IMR-90 (cell line): ENCODE measurements around the gene PTPRN2. TPM values are rescaled to one million over a fixed set of nuclear protein-coding genes. Genes with fewer than 3 reads are reported as not detected.

ENCODE experiments used
- ATAC-seq: fragments of 200-7000 bp; cut with Tn5 transposase; 2 replicates; pipeline ENCODE4 v1.9.1; 2020; ENCODE audit warnings: low read depth, mild to moderate bottlenecking, moderate library complexity
- BruUV-seq: library from RNA; stranded (reverse); fragments of 400-500 nt; replicated peaks from 2 replicates; lab custom pipeline; 2021; lab: Mats Ljungman, UMichigan
- CTCF ChIA-PET: fragments of 300-600 bp; formaldehyde crosslinking; extraction: SDS; loops from one replicate; lab custom pipeline; 2021; ENCODE audit warnings: antibody characterized with exemption; lab: Yijun Ruan, JAX
- POLR2A ChIA-PET: fragments of 300-600 bp; sonication (Branson Sonifier 250); formaldehyde crosslinking; loops from one replicate; lab custom pipeline; 2022; ENCODE audit warnings: antibody characterized with exemption; ENCODE audit not compliant: unreplicated experiment; lab: Charles Lee
- DNase-seq: peaks from one replicate; pipeline ENCODE4 v3.0.0; 2013
- H2AFZ ChIP-seq: replicated peaks from 2 replicates; pipeline ENCODE3; 2013; ENCODE audit warnings: low read length, mild to moderate bottlenecking; ENCODE audit not compliant: poor library complexity
- H2AK5ac ChIP-seq: 2 replicates; pipeline ENCODE4 v1.6.1; 2013; ENCODE audit warnings: low read depth, low read length, inconsistent platforms
- H2AK9ac ChIP-seq: replicated peaks from 2 replicates; pipeline ENCODE3; 2013; ENCODE audit warnings: mild to moderate bottlenecking, low read depth, low read length, moderate library complexity; ENCODE audit not compliant: poor library complexity
- H2BK120ac ChIP-seq: 2 replicates; pipeline ENCODE4 v1.6.1; 2013; ENCODE audit warnings: low read depth, low read length, inconsistent platforms
- H2BK15ac ChIP-seq: 3 replicates; pipeline ENCODE4 v1.6.1; 2013; ENCODE audit warnings: low read depth, low read length, inconsistent platforms
- H2BK20ac ChIP-seq: 2 replicates; pipeline ENCODE4 v1.6.1; 2013; ENCODE audit warnings: low read depth, mild to moderate bottlenecking, inconsistent platforms, low read length, moderate library complexity
- H2BK5ac ChIP-seq: 2 replicates; pipeline ENCODE4 v1.6.1; 2013; ENCODE audit warnings: mild to moderate bottlenecking, low read depth, low read length, inconsistent platforms; ENCODE audit not compliant: poor library complexity, severe bottlenecking
- H3K14ac ChIP-seq: replicated peaks from 2 replicates; pipeline ENCODE4 v1.6.1; 2013; ENCODE audit warnings: low read depth, low read length, inconsistent platforms
- H3K18ac ChIP-seq: 2 replicates; pipeline ENCODE4 v1.6.1; 2013; ENCODE audit warnings: low read depth, low read length, control low read depth
- H3K23ac ChIP-seq: 2 replicates; pipeline ENCODE4 v1.6.1; 2013; ENCODE audit warnings: low read depth, low read length, inconsistent platforms
- H3K27ac ChIP-seq: 2 replicates; pipeline ENCODE4 v1.5.1; 2013; ENCODE audit warnings: mild to moderate bottlenecking, control low read depth, low read length; ENCODE audit not compliant: insufficient read depth
- H3K27me3 ChIP-seq: 2 replicates; pipeline ENCODE4 v1.6.1; 2013; ENCODE audit warnings: low read length; ENCODE audit not compliant: control insufficient read depth, insufficient read depth
- H3K36me3 ChIP-seq: 2 replicates; pipeline ENCODE4 v1.6.1; 2013; ENCODE audit warnings: low read length, mixed read lengths; ENCODE audit not compliant: control insufficient read depth, insufficient read depth
- H3K4ac ChIP-seq: 2 replicates; pipeline ENCODE4 v1.6.1; 2013; ENCODE audit warnings: low read depth, low read length, inconsistent platforms
- H3K4me1 ChIP-seq: 2 replicates; pipeline ENCODE4 v1.6.1; 2013; ENCODE audit warnings: low read length, mixed read lengths; ENCODE audit not compliant: control insufficient read depth, insufficient read depth
- H3K4me2 ChIP-seq: 2 replicates; pipeline ENCODE4 v1.6.1; 2013; ENCODE audit warnings: low read depth, mild to moderate bottlenecking, control low read depth, low read length, moderate library complexity
- H3K4me3 ChIP-seq: 2 replicates; pipeline ENCODE4 v1.5.1; 2013; ENCODE audit warnings: low read depth, mild to moderate bottlenecking, control low read depth, low read length, moderate library complexity; ENCODE audit not compliant: insufficient read depth
- H3K56ac ChIP-seq: 2 replicates; pipeline ENCODE4 v1.6.1; 2013; ENCODE audit warnings: low read length, inconsistent platforms; ENCODE audit not compliant: insufficient read depth; ENCODE audit errors: extremely low read depth
- H3K79me1 ChIP-seq, 2 experiments: 2 replicates each; pipeline ENCODE4 v1.6.1; 2013; ENCODE audit warnings: low read length in 2 of 2, inconsistent platforms in 1 of 2, low read depth in 1 of 2
- H3K9ac ChIP-seq: 2 replicates; pipeline ENCODE4 v1.6.1; 2013; ENCODE audit warnings: low read depth, low read length, control low read depth
- H3K9me1 ChIP-seq: 2 replicates; pipeline ENCODE4 v1.6.1; 2013; ENCODE audit warnings: low read length, inconsistent platforms; ENCODE audit not compliant: insufficient read depth
- H3K9me3 ChIP-seq: 2 replicates; pipeline ENCODE4 v1.6.1; 2013; ENCODE audit warnings: low read length; ENCODE audit not compliant: control insufficient read depth, insufficient read depth
- H4K20me1 ChIP-seq: 2 replicates; pipeline ENCODE4 v1.6.1; 2013; ENCODE audit warnings: low read length, inconsistent platforms; ENCODE audit not compliant: insufficient read depth
- H4K5ac ChIP-seq: 2 replicates; pipeline ENCODE4 v1.6.1; 2013; ENCODE audit warnings: mild to moderate bottlenecking, low read depth, low read length, control low read depth
- H4K8ac ChIP-seq, 2 experiments: 2 replicates each; pipeline ENCODE4 v1.6.1; 2013; ENCODE audit warnings: low read depth in 2 of 2, low read length in 2 of 2, control low read depth in 1 of 2, inconsistent platforms in 1 of 2
- H4K91ac ChIP-seq: 2 replicates; pipeline ENCODE4 v1.6.1; 2013; ENCODE audit warnings: low read depth, low read length, inconsistent platforms; ENCODE audit not compliant: insufficient read depth
- BHLHE40 ChIP-seq: fragments of 150-350 bp; IDR thresholded peaks from 2 replicates; pipeline ENCODE4 v1.6.1; 2016; ENCODE audit warnings: mild to moderate bottlenecking, low read depth, low read length
- CHD1 ChIP-seq: IDR thresholded peaks from 2 replicates; pipeline ENCODE4 v1.6.1; 2012; ENCODE audit warnings: low read depth, low read length, improper control_type of control experiment
- MAFK ChIP-seq: IDR thresholded peaks from 2 replicates; pipeline ENCODE4 v1.6.1; 2012; ENCODE audit warnings: low read depth, low read length, improper control_type of control experiment
- MAZ ChIP-seq: IDR thresholded peaks from 2 replicates; pipeline ENCODE4 v1.6.1; 2012; ENCODE audit warnings: low read depth, mild to moderate bottlenecking, low read length, improper control_type of control experiment, moderate library complexity, borderline replicate concordance
- RAD21 ChIP-seq: IDR thresholded peaks from 2 replicates; pipeline ENCODE4 v1.6.1; 2012; ENCODE audit warnings: low read length, improper control_type of control experiment
- RFX5 ChIP-seq: IDR thresholded peaks from 2 replicates; pipeline ENCODE4 v1.8.0; 2012; ENCODE audit warnings: low read depth, mild to moderate bottlenecking, low read length, moderate library complexity
- SMC3 ChIP-seq: fragments of 150-350 bp; IDR thresholded peaks from 2 replicates; pipeline ENCODE4 v1.6.1; 2016; ENCODE audit warnings: low read depth, mild to moderate bottlenecking, antibody characterized with exemption, low read length, moderate library complexity
- WGBS, 2 experiments: methylation state at CpG; one replicate each; pipeline versions ENCODE4 v1.1.5 to v1.1.7; 2013; ENCODE audit warnings: missing lambda C conversion rate in 2 of 2; ENCODE audit not compliant: insufficient read length in 1 of 2; ENCODE audit errors: extremely low coverage in 2 of 2; 5-methylcytosine and 5-hydroxymethylcytosine counted together
- dilution Hi-C: fragments of 300-500 bp; cut with HindIII; formaldehyde crosslinking; loops from one replicate; pipeline ENCODE4 v1.14.3; 2018; ENCODE audit warnings: low sequenced_read_pairs; ENCODE audit not compliant: unreplicated experiment
- in situ Hi-C: fragments of 300-500 bp; cut with MboI; formaldehyde crosslinking; loops from 3 replicates; pipeline ENCODE4 v1.14.3; 2019; ENCODE audit warnings: low sequenced_read_pairs, inconsistent platforms, mixed read lengths
- intact Hi-C: fragments of 100-400 bp; cut with micrococcal nuclease; formaldehyde crosslinking; loops from 2 replicates; pipeline ENCODE4 v1.10.0; 2022
- polyA plus RNA-seq, 3 experiments: library from polyadenylated mRNA; depleted of rRNA; stranded (reverse); fragments of >200 nt; gene quantifications; 2 replicates each; pipeline ENCODE4 v1.2.3, GENCODE V29; 2012; ENCODE audit warnings: low replicate concordance in 1 of 3
- total RNA-seq: library from RNA; depleted of rRNA; stranded (reverse); fragments of >200 nt; gene quantifications from 2 replicates; pipeline ENCODE4 v1.2.3, GENCODE V29; 2012
- TF ChIP-seq, protein P1 (sequence below): fragments of 150-350 bp; IDR thresholded peaks from 2 replicates; pipeline ENCODE4 v1.6.1; 2016; ENCODE audit warnings: low read depth, mild to moderate bottlenecking, low read length, moderate library complexity, borderline replicate concordance
- TF ChIP-seq, protein P2 (sequence below): conservative IDR thresholded peaks from 2 replicates; pipeline ENCODE4 v1.5.1; 2012; ENCODE audit warnings: mild to moderate bottlenecking, low read depth, low read length, improper control_type of control experiment
- TF ChIP-seq, protein P3 (sequence below): fragments of 150-350 bp; IDR thresholded peaks from 2 replicates; pipeline ENCODE4 v1.6.1; 2017; ENCODE audit warnings: mild to moderate bottlenecking, antibody characterized with exemption, low read length, low read depth

Gene PTPRN2
- total and polyA plus RNA-seq, 2 of the 4 experiments (the other 2 are of a cell fraction), result 0.03 TPM; not detected in 1

DNA sequence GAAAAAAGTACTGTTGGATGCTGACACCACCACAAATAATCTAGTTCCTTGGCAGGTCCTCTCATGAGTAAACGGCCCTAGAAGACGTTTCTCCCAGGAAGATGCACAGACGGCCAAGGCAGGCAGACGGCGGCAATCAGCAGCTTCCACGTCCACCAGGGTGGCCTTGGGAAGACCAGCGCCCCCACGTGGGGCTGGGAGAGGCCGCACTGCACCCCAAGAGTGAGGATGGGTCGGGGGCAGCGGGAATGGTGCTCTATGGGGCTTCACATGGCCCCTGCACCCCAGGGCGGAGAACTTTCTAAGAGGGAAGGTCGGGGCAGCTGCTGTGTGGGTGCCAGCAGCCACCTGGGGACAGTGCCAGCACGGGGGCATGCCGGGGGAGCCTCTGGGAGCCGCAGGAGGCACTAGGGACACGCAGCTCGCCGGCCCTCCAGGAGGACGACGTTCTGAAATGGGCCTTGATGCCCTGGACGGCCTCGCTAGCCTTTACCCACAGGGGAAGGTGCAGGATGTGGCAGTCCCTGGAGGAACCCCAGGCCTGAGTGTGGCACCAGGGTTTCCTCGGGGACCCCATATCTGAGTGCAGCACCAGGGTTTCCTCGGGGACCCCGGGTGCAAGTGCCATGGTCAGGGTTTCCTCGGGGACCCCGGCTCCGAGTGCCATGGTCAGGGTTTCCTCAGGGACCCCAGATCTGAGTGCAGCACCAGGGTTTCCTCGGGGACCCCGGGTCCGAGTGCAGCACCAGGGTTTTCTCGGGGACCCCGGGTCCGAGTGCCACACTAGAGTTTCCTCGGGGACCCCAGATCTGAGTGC lies 710.9 kb downstream of the PTPRN2 start (continued):
- TF ChIP-seq MAZ, result no peak

DNA sequence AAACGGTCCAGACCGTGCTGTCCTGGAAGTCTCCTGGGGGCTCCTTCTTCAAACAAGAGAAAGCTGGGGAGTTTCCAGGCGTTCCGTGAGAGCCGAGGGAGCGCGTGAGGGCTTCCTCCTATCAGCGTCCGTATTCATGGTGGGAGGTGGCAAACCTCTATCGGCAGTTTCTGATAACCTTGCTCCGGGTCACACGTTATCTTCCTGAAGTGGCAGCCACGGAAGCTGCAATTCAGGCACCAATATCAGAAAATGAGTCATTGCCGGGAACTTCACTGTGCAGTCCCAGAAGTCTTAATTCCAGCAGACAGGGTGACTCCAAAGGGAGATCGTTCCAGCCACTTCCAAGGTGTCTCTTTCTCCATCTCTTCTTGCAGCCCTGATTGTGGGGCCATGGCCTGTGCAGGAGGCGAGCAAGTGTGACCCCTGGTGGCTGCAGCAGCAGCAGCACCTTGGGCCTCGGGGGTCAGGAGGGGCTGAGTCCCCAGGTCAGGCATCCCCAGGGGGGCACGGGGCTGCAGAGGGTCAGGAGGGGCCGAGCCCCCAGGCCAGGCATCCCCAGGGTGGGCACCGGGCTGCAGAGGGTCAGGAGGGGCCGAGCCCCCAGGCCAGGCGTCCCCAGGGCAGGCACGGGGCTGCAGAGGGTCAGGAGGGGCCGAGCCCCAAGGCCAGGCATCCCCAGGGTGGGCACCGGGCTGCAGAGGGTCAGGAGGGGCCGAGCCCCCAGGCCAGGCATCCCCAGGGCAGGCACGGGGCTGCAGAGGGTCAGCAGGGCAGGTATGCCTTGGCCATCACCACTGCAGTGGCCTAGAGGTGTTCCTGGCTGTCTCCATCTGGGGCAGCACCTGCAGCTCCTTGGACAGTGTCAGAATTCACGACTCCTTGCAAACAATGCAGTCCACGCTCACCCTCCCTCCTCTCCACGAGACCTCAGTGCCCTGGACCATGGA lies 712.1 kb downstream of the PTPRN2 start:
- Histone ChIP-seq H2BK5ac (no peak overlapping the region), H3K36me3 (no peaks in the 10 kb centered on the region), H2AK5ac (no peak overlapping the region), H3K23ac (no peak overlapping the region), H3K9ac (no peak overlapping the region), H3K9me1 (no peaks in the 10 kb centered on the region), H3K18ac (no peak overlapping the region), H3K4me1 (no peaks in the 10 kb centered on the region), H4K5ac (no peak overlapping the region), H2BK120ac (no peak overlapping the region), H3K79me1 (no peaks in the 10 kb centered on the region), H3K4me3 (no peak overlapping the region), H2AK9ac (no peak overlapping the region), H2BK20ac (no peak overlapping the region), H2BK15ac (no peak overlapping the region), H4K20me1 (no peaks in the 10 kb centered on the region), H3K4ac (no peak overlapping the region), H4K91ac (no peak overlapping the region), H2AFZ (no peak overlapping the region), H4K8ac (no peak overlapping the region), H3K27ac (no peak overlapping the region), H3K9me3 (peaks cover 52% of the 10 kb centered on the region), H3K56ac (no peak overlapping the region), H3K14ac (no peak overlapping the region), H3K27me3 (no peaks in the 10 kb centered on the region), H3K4me2 (no peak overlapping the region)
- WGBS, 2 experiments, result 19% methylated on average over 13 of the region's 30 CpGs; no CpG with 5 or more reads in 1 of the 2 experiments
- CTCF ChIA-PET, result no interaction called here
- POLR2A ChIA-PET, result no interaction called here
- no peak for ATAC-seq
- in situ Hi-C loops, result no loop called here
- dilution Hi-C loops, result no loop called here
- intact Hi-C loops, result no loop called here
- no TSS peak for BruUV-seq
- DNase-seq, result no peak
- TF ChIP-seq, protein P1, sequence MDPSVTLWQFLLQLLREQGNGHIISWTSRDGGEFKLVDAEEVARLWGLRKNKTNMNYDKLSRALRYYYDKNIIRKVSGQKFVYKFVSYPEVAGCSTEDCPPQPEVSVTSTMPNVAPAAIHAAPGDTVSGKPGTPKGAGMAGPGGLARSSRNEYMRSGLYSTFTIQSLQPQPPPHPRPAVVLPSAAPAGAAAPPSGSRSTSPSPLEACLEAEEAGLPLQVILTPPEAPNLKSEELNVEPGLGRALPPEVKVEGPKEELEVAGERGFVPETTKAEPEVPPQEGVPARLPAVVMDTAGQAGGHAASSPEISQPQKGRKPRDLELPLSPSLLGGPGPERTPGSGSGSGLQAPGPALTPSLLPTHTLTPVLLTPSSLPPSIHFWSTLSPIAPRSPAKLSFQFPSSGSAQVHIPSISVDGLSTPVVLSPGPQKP, result no peak
- TF ChIP-seq RFX5, result no peak
- no peak for TF ChIP-seq BHLHE40
- TF ChIP-seq MAFK, result no peak
- TF ChIP-seq SMC3, result no peak
- TF ChIP-seq, protein P2, sequence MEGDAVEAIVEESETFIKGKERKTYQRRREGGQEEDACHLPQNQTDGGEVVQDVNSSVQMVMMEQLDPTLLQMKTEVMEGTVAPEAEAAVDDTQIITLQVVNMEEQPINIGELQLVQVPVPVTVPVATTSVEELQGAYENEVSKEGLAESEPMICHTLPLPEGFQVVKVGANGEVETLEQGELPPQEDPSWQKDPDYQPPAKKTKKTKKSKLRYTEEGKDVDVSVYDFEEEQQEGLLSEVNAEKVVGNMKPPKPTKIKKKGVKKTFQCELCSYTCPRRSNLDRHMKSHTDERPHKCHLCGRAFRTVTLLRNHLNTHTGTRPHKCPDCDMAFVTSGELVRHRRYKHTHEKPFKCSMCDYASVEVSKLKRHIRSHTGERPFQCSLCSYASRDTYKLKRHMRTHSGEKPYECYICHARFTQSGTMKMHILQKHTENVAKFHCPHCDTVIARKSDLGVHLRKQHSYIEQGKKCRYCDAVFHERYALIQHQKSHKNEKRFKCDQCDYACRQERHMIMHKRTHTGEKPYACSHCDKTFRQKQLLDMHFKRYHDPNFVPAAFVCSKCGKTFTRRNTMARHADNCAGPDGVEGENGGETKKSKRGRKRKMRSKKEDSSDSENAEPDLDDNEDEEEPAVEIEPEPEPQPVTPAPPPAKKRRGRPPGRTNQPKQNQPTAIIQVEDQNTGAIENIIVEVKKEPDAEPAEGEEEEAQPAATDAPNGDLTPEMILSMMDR, result no peak
- TF ChIP-seq RAD21, result no peak
- no peak for TF ChIP-seq CHD1
- TF ChIP-seq, protein P3, sequence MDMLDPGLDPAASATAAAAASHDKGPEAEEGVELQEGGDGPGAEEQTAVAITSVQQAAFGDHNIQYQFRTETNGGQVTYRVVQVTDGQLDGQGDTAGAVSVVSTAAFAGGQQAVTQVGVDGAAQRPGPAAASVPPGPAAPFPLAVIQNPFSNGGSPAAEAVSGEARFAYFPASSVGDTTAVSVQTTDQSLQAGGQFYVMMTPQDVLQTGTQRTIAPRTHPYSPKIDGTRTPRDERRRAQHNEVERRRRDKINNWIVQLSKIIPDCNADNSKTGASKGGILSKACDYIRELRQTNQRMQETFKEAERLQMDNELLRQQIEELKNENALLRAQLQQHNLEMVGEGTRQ, result no peak
